Mesothelial cell of epicardium (in vitro differentiated cells): ENCODE results near the gene CALML4. TPM values are rescaled to one million over a fixed set of nuclear protein-coding genes. Genes with fewer than 3 reads are reported as not detected.
A peak's percentile ranks its signal among the peaks of the same experiment; 100 is the strongest.

Experiments used
- DNase-seq, 2 experiments: peaks; one replicate each; pipeline ENCODE4 v3.0.0; 2021; ENCODE audit warnings: low spot score in 2 of 2; ENCODE audit not compliant: unreplicated experiment in 2 of 2
- H3K27ac Mint-ChIP-seq: 2 replicates; pipeline ENCODE4 v1.8.0; 2021; ENCODE audit warnings: mixed read lengths
- H3K27me3 Mint-ChIP-seq: 2 replicates; pipeline ENCODE4 v1.8.0; 2021; ENCODE audit warnings: low read depth, mixed read lengths
- H3K36me3 Mint-ChIP-seq: 2 replicates; pipeline ENCODE4 v1.8.0; 2021; ENCODE audit warnings: mixed read lengths
- H3K4me1 Mint-ChIP-seq: 2 replicates; pipeline ENCODE4 v1.8.0; 2021; ENCODE audit warnings: mixed read lengths
- H3K4me3 Mint-ChIP-seq: 2 replicates; pipeline ENCODE4 v1.8.0; 2021; ENCODE audit warnings: mild to moderate bottlenecking, moderate library complexity, mixed read lengths
- H3K9me3 Mint-ChIP-seq: 2 replicates; pipeline ENCODE4 v1.8.0; 2021; ENCODE audit warnings: mixed read lengths
- total RNA-seq: library from RNA; stranded (reverse); gene quantifications from 3 replicates; pipeline ENCODE4 v1.2.1, GENCODE V29; 2021
- TF ChIP-seq, protein P1 (sequence below): fragments of 200-600 bp; sonication (generic); IDR thresholded peaks from one replicate; pipeline ENCODE4 v1.5.0; 2021; ENCODE audit warnings: antibody characterized with exemption; ENCODE audit not compliant: unreplicated experiment

Gene CALML4
- total RNA-seq, 1 donor from 2014 or later = 8.4 TPM

DNA sequence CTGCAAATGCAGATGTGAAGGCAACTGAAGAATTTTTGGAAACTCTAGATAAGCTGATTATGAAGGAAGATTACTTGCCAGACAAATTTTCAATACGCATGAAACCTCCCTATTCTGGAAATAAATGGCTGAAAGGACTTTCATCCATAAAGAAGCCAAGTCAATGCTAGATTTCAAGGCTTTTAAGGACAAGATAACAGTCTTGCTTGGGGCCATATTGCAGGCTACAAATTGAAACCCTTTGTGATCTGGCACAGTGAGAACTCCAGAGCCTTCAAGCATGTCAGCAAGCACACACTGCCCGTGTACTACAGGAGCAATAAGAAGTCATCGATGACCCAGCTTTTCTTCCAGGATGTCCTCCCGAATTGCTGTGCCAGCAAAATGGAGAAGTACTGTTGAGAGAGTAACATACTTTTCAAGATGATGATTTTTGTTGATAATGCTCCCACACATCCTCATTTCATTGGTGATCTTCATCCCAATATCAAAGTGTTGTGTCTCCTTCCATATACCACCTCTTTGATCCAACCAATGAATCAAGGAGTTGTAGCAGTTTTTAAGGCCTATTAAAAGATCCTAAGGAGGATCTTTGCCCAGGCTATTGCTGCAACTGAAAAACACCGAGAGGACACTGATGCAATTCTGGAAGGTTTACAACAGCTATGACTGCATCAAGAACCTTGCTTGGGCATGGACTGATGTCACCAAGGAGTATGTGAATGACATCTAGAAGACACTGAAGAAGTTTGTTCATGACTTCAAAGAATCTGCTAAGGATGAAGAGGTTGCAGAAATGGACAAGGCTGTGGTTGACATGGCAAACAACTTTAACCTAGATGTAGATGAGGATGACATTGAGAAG lies 20.3 kb downstream of the CALML4 start:
- no peak overlapping the region for H3K4me3 Mint-ChIP-seq
- H3K36me3 Mint-ChIP-seq = peaks cover 50% of the 10 kb centered on the region
- no peak for DNase-seq
- H3K4me1 Mint-ChIP-seq = peaks cover 22% of the 10 kb centered on the region
- TF ChIP-seq, protein P1, sequence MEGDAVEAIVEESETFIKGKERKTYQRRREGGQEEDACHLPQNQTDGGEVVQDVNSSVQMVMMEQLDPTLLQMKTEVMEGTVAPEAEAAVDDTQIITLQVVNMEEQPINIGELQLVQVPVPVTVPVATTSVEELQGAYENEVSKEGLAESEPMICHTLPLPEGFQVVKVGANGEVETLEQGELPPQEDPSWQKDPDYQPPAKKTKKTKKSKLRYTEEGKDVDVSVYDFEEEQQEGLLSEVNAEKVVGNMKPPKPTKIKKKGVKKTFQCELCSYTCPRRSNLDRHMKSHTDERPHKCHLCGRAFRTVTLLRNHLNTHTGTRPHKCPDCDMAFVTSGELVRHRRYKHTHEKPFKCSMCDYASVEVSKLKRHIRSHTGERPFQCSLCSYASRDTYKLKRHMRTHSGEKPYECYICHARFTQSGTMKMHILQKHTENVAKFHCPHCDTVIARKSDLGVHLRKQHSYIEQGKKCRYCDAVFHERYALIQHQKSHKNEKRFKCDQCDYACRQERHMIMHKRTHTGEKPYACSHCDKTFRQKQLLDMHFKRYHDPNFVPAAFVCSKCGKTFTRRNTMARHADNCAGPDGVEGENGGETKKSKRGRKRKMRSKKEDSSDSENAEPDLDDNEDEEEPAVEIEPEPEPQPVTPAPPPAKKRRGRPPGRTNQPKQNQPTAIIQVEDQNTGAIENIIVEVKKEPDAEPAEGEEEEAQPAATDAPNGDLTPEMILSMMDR = no peak
- no peaks in the 10 kb centered on the region for H3K9me3 Mint-ChIP-seq
- peak overlapping the region; percentile 22 for H3K27ac Mint-ChIP-seq
- H3K27me3 Mint-ChIP-seq = no peaks in the 10 kb centered on the region

DNA sequence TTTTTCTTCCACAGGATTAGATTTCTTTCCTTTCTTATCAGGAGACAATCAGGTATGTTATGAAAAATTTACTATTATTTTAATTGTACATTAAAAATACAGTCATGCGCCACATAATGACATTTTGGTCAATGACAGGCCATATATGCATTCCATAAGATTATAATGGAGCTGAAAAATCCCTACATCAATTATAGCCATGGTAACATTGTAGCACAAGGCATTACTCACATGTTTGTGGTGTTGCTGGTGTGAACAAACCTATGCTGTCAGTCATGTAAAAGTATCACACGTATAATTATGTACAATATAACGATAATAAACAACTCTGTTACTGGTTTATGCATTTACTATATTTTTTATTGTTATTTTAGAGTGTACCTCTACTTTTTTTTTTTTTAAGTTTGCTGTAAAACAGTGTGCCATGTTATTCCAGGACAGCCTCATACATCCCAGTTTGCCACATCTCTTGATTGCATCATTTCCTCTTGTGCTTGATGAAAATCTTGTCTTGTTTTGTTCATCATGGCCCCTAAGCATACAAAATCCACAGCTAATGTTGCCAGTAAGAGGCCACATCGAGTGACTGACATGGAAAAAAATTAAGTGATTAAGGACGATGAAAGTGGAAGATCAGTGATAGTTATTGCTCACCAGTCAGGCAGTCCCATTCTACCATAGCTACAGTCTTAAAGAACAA lies 21.4 kb downstream of the CALML4 start:
- Mint-ChIP-seq H3K4me1 (peaks cover 22% of the 10 kb centered on the region), H3K9me3 (no peaks in the 10 kb centered on the region), H3K36me3 (peaks cover 42% of the 10 kb centered on the region), H3K27ac (peak overlapping the region; percentile 43), H3K27me3 (no peaks in the 10 kb centered on the region), H3K4me3 (no peak overlapping the region)
- TF ChIP-seq, protein P1 = no peak
- no peak for DNase-seq

DNA sequence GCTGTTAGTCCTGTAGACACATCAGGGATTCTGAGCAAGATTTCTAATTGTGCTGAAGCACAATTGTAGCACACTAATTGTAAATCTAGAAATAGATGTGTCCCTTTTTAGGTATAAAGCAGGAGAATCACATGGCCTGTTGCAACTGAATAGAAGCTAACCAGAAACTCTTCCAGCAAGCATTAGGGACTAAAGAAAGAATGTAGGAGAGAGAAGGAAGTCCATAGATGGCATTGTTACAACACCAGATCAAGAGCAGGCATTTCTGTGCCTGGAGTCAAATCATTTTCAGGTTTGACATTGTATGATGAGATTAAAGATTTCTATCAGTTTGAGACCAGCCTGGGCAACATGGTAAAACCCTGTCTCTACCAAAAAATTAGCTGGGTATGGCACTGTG lies 27.4 kb downstream of the CALML4 start:
- peak overlapping the region; percentile 22 for H3K27ac Mint-ChIP-seq
- peaks cover 31% of the 10 kb centered on the region for H3K36me3 Mint-ChIP-seq
- no peak for DNase-seq
- no peaks in the 10 kb centered on the region for H3K27me3 Mint-ChIP-seq
- TF ChIP-seq, protein P1 = no peak
- H3K4me1 Mint-ChIP-seq = peaks cover 2% of the 10 kb centered on the region
- no peak overlapping the region for H3K4me3 Mint-ChIP-seq
- H3K9me3 Mint-ChIP-seq = no peaks in the 10 kb centered on the region

DNA sequence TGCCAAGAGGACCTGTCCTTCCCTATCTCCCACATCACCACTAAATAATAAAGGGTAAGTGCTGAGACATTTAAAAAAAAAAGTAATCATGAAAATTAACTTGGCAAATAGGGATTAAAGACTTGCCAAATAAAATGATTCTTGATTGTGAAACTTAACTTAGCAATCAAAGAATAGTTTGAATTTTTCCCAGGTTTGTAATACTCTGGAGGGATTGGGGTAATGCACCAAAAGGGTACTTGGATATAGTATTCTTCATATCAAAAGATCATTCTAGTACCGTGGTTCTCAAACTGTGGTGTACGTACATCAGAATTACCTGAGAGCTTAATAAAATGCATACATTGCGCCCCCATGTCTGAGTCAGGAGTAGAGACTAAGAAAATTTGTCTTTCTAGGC lies 28.5 kb downstream of the CALML4 start:
- H3K4me3 Mint-ChIP-seq = no peak overlapping the region
- peaks cover 35% of the 10 kb centered on the region for H3K36me3 Mint-ChIP-seq
- no peak overlapping the region for H3K27ac Mint-ChIP-seq
- TF ChIP-seq, protein P1 = no peak
- H3K9me3 Mint-ChIP-seq = no peaks in the 10 kb centered on the region
- DNase-seq = no peak
- no peaks in the 10 kb centered on the region for H3K4me1 Mint-ChIP-seq
- H3K27me3 Mint-ChIP-seq = no peaks in the 10 kb centered on the region

DNA sequence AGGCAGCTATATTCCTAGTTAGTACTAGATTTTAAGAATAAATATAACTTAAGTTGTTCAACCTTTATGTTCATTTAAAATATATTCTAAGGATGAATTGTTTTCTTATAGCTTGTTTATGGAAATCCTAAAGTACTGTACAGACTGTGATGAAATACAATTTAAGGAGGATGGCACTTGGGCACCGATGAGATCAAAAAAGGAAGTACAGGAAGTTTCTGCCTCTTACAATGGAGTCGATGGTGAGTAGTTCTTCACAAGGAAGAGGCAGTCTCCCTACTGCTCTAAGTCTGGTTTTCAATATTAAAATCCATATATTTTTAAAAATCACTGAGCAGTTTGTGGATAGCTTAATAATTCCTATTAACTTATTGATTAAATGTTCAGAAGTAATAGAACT lies 29.6 kb downstream of the CALML4 start:
- Mint-ChIP-seq H3K4me1 (no peaks in the 10 kb centered on the region), H3K36me3 (peaks cover 29% of the 10 kb centered on the region), H3K27ac (no peak overlapping the region), H3K4me3 (no peak overlapping the region), H3K9me3 (no peaks in the 10 kb centered on the region), H3K27me3 (no peaks in the 10 kb centered on the region)
- DNase-seq = no peak
- TF ChIP-seq, protein P1 = no peak
